Stimulated activated CD4-positive, alpha-beta T cell treated with anti-CD3 and anti-CD28 coated beads, Interleukin-1b, Interleukin-23, amount 100 ng/mL, for 1 hour (primary cell): ENCODE results near the gene PALLD.

ENCODE experiments used
- DNase-seq, 2 donors: peaks; one replicate each; pipeline ENCODE4 v3.0.0-alpha.2; 2020; ENCODE audit warnings: low read depth in 2 of 2

The PALLD gene

DNA sequence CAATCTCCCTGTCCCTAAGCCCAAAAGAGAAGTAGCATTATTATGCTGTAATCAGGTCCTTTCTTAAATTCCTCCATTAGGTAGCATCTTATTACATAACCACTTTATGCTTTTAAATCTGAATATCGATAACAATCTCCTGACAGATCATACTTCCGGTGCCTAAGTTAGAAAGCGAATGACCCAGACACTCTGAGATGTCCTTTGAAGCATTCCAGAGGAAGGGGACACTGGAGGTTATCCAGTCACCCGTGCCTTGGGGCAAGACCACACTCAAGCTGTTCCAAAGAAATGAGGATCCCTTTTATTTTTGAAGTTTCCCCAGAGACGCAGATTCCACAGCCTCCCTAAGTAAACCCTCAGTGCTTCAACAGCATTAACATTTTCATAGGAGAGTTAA, 125.7 kb downstream of the PALLD start:
- no peak for DNase-seq

DNA sequence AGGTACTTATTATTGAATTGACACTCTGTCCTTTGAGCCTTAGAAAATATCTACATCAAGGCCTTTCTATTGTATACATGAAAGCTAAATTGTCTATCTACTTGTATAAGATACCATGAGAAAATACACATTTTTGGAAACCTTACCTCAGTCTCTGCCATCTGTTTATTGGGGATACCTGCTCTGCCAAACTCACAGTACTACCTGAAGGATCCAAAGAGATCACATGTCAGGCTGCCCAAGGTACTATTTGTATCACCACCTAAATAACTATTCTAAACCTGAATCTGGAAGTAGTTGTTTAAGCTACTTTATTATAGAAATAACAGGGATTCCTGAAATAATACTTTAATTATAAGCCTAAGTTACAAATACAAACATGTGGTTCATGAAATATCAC, 126.2 kb downstream of the PALLD start:
- DNase-seq, result no peak

GRCh38 chr4:168623484-168623883, 126.6 kb downstream of the PALLD start:
- DNase-seq, result no peak

- no peak for DNase-seq
Observed at GRCh38 chr4:168628251-168628650, 131.4 kb downstream of the PALLD start.

GRCh38 chr4:168629566-168629965, 132.7 kb downstream of the PALLD start:
- DNase-seq, result no peak

DNA sequence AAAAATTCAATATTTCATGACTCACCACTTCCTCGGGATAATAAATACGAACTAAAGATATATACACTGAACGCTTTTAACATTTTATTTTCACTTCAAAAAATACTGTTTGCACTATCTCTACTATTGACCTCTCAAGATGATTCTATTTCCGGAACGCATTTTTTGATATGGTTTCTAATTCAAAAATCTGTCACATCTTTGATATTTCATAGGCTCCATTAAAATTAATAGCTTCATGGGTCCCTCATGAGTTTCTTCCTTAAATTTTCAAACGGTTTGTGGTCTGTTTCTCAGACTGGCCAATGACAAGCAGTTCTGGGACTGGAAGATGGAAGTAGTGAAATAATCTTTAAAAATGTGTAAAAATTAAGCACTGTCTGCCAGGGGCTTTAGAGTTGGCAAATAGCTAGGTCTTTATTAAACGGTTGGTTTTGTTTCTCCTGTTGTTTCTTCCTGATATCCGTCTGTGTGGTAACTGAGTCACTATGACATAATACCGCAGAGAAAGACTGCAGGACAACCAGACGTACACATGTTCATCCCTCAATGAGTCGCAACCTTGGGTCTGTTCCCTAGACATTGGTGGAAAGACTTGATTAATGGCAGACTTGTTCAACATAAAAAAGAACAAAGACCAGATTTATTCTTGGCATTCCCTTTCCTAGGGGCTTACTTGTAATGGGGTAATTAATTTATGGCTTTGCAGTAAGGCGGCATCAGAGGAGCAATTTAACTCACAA, 133.8 kb downstream of the PALLD start:
- no peak for DNase-seq

- DNase-seq, result no peak
Observed at GRCh38 chr4:168631241-168632162, 134.7 kb downstream of the PALLD start.

- no peak for DNase-seq
Observed at GRCh38 chr4:168632301-168632725, 135.5 kb downstream of the PALLD start.

- no peak for DNase-seq
Observed at GRCh38 chr4:168633064-168633463, 136.2 kb downstream of the PALLD start.

DNA sequence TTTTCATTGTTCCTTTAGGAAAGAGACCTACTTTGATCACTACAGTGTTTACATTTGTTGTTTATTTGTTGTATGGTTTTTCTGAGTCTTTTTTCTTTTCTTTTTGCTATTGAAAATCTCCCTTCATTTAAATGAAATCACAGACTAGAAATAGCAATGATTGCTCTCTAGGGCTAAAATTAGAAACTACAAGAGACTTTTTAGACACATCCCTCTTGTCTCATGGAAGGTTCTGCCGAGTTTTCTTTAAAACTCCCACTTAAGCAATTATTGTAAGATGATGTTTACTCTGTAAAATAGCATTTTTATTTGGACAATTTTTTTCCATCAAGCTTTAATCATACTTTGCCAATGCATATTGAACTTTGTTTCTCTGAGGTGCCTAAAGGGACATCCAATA, 136.6 kb downstream of the PALLD start:
- no peak for DNase-seq

GRCh38 chr4:168634276-168634802, 137.5 kb downstream of the PALLD start:
- no peak for DNase-seq

DNA sequence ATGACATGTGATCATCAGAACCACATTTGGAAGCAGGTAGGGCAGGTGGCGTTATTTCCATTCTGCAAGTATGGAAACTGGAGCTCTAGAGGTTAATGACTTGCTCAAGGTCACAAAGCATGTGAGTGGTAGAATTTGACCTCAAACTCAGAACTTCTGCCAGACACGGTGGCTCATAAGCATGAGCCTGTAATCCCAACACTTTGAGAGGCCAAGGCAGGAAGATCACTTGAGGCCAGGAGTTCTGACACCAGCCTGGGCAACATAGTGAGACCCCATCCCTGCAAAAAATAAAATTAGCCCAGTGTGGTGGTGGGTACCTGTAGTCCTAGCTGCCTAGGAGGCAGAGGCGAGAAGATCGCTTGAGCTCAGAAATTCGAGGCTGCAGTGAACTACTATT, 139.2 kb downstream of the PALLD start:
- DNase-seq, result no peak

DNA sequence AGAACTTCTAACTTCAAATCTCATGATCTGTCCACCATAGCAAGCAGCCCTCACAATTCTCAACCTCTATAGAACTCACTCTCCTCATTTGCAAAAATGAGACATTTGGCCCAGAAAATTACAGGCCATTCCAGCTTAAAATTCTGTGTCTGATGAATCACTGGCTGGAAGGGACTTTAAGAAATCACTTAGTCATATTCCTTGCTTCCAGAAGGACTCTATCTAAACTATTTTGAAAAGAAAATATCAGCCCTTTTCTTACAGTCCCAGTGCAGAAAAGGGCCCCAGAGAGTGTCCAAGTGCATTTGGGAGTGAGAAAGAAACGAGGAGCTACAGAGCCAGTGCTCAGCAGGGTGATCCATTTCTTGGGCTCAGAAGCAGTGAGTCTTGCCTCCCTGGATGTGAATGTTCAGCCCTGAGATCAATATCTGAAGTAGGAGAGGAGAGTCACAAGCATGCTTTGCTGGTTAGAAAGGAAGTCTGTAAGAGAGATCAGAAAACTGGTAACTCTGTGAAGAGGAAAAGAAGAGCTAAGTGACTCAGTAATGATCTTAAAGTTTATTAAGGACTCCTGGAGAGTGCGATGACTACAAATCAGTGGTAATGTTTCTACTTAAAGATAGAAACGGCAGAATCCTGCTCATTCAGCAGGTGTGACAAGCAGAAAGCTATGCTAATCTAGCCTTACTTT, 139.8 kb downstream of the PALLD start:
- no peak for DNase-seq

DNA sequence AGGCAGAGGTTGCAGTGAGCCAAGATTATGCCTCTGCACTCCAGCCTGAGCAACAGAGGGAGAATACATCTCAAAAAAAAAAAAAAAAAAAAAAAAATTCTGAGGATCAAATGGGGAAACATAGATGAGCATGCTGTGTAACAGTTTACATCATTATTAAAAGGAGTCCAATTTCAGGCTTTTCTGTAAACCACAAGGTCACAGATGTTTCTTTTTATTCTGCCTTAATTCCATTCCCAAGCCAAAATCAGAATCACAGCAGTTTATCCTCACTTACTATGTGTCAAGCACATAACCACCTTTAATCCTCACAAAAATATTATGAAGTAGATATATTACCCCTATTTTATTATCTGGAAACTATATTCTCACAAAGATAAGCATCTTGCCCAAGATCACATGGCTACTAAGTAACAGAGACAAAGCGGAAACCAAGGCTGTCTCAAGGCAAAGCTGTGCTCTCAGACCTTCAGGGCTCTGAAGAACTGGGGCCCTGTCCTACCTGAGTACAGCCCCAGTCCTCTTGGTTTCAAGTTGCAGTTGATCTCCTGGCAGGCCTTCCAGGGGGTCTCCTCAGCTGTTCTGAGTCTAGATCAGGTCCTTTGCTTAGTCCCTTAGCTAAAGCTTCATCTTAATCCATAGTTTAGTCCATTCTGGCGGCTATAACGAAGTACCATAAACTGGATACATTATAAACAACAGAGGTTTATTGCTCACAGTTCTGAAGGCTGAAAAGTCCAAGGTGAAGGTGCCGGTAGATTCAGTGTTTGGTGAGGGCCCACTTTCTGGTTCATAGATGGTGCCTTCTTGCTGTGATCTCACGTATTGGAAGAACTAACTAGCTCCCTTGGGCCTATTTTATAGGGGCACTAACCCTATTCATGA, 141.3 kb downstream of the PALLD start:
- DNase-seq, result no peak

GRCh38 chr4:168639914-168640313, 143.1 kb downstream of the PALLD start:
- DNase-seq, result no peak

DNA sequence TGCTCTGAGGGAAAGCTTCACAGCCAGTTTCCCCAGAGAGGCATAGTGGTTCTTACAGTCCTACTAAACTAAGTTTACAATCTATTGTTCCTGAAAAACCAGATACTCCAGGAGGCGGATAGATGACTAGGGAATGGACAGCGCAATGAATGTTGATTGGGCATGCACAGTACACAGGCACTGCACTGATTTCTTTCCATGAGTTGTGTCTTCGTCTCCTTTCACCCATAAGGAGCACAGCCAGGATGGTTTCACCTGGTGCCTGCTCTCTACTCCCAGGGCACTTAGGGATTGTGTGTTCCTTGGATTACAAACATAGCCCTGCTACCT, 144.9 kb downstream of the PALLD start:
- no peak for DNase-seq

DNA sequence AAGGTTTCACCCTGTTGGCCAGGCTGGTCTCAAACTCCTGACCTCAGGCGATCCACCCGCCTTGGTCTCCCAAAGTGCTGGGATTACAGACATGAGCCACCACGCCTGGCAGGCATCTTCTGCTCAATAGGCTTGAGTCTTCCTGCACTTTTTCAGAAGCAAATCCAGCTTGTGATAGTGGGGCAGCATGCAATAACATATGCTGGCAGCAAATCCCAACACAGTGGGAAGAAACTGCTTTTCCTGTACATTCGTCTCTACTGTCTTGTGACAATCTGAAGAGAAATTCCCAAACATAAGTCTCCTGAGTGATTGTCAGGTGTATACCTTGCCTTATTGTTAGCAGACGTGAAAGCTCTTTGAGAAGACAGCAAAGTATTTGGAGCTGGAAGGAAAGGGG, 145.7 kb downstream of the PALLD start:
- DNase-seq, result no peak

- DNase-seq, result no peak
Observed at GRCh38 chr4:168643111-168643795, 146.4 kb downstream of the PALLD start.

- DNase-seq, result no peak
Observed at GRCh38 chr4:168643796-168644159, 146.9 kb downstream of the PALLD start.

DNA sequence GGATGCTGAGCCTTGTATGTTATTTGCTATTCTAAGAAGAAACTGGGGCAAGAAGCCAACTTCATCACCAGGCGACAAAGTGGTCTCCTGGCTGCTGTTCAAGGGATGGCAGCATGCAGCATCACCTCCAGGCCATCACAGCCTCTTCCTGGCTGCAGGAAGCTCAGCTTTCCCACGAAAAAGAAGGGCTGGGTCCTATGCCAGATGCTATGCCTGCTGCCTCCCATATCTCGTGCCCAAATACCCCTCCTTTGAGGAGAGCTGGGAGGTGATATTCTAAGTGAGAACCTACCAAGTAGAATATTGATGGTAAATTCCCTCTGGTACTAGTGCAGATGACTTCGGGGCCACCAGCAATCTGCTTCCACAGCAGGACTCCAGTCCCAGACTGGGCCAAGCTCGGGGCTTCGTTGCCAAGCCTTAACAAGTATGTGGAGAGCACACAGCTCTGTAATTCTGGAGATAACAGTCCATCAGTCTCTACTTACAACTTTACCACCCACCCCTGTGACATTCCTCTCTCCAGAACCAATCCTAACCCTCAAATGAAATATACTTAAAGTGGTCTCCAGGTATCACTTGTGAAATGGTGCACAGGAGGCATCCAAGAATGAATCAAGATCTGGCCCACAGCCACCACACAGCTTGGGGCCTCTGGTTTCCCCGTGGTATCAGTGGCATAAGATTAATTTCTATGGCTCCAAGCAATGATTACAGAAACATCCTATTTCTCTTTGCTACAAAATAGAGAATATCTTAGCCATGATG, 149.3 kb downstream of the PALLD start:
- DNase-seq, result no peak
